Prostate gland (tissue), 2 donors: ENCODE results near the gene NFIC.
"Not testable (repeated sequence)": the region's sequence is repeated elsewhere in the genome, so short reads cannot be mapped to it uniquely, and the experiment has no call there.

Experiments
- POLR2A ChIP-seq: fragments of 450-650 bp; IDR thresholded peaks from one replicate; pipeline ENCODE4 v1.6.1; 2016; ENCODE audit warnings: antibody characterized with exemption, mild to moderate bottlenecking
- POLR2AphosphoS5 ChIP-seq: sonication (generic); formaldehyde crosslinking; IDR thresholded peaks from one replicate; pipeline ENCODE4 v1.6.1; 2017; ENCODE audit warnings: antibody characterized with exemption
- TF ChIP-seq, protein P1 (sequence below), 4 experiments: fragments of 200-600 bp in 2 of 4; fragments of 450-650 bp in 2 of 4; sonication (generic) in 2 of 4; IDR thresholded peaks; 1 replicate in 3 of 4; 2 replicates in 1 of 4; pipeline ENCODE4 v1.5.1; 2016 to 2019; ENCODE audit warnings: antibody characterized with exemption in 4 of 4, mild to moderate bottlenecking in 2 of 4, moderate library complexity in 2 of 4

DNA sequence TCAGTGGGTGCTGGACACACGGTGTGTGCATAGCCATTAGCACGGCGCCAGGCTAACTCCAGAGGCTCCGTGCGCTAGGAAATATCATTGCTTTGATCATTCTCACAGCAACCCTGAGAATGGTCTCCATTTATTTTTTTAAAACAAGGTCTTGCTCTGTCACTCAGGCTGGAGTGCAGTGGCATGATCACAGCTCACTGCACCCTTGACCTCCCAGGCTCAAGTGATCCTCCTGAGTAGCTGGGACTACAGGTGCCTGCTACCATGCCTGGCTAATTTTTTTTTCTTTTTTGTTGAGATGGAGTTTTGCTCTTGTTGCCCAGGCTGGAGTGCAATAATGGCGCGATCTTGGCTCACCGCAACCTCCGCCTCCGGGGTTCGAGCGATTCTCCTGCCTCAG, 55.3 kb downstream of the NFIC start:
- TF ChIP-seq, protein P1, sequence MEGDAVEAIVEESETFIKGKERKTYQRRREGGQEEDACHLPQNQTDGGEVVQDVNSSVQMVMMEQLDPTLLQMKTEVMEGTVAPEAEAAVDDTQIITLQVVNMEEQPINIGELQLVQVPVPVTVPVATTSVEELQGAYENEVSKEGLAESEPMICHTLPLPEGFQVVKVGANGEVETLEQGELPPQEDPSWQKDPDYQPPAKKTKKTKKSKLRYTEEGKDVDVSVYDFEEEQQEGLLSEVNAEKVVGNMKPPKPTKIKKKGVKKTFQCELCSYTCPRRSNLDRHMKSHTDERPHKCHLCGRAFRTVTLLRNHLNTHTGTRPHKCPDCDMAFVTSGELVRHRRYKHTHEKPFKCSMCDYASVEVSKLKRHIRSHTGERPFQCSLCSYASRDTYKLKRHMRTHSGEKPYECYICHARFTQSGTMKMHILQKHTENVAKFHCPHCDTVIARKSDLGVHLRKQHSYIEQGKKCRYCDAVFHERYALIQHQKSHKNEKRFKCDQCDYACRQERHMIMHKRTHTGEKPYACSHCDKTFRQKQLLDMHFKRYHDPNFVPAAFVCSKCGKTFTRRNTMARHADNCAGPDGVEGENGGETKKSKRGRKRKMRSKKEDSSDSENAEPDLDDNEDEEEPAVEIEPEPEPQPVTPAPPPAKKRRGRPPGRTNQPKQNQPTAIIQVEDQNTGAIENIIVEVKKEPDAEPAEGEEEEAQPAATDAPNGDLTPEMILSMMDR (IDR thresholded peaks at IDR 0.05) = not testable (repeated sequence)
- TF ChIP-seq POLR2A, POLR2AphosphoS5: not testable (repeated sequence)
